ENCODE results near the gene OTUD7B. TPM values are rescaled to one million over a fixed set of nuclear protein-coding genes. Genes with fewer than 3 reads are reported as not detected.

The OTUD7B gene
- total and polyA plus RNA-seq, 2 of the 8 experiments (the other 6 are each of a cell fraction or from before 2014, with no cell fraction given): 4.2 to 21.5 TPM

- Histone ChIP-seq H3K14ac (ENCODE audit: insufficient read length) (no peak overlapping the region), H3K9me3 (ENCODE audit: insufficient read depth in 2 of 2, low read depth in 1 of 2, low read length in 1 of 2) (no peaks in the 10 kb centered on the region), H3K4ac (replicated peaks; ENCODE audit: insufficient read length, low read depth, low read length) (no peak overlapping the region), H3K9ac (replicated peaks in 1 of 4; ENCODE audit: extremely low read depth in 1 of 4, low read depth in 3 of 4, low read length in 3 of 4) (no peak overlapping the region), H3K4me1 (replicated peaks in 1 of 4; ENCODE audit: control insufficient read depth in 3 of 4, insufficient read depth in 4 of 4, low read length in 3 of 4) (peaks cover 0 to 5% (median 0%) of the 10 kb centered on the region in 4 experiments; a peak in 2 of 7 replicates), H3K79me1 (ENCODE audit: low read depth, low read length) (peaks cover 2% of the 10 kb centered on the region; the same call in 1 of the 2 replicates), H3K4me3 (ENCODE audit: extremely low read depth in 1 of 4, insufficient read depth in 2 of 4, low read depth in 3 of 4, low read length in 4 of 4) (no peak overlapping the region), H3K27ac (ENCODE audit: low read depth, low read length) (no peak overlapping the region), H2AK5ac (ENCODE audit: low read depth, low read length) (no peak overlapping the region), H4K8ac (ENCODE audit: extremely low read depth, insufficient read depth, low read length) (no peak overlapping the region), H2AFZ (ENCODE audit: low read length) (no peak overlapping the region), H3K4me2 (ENCODE audit: insufficient read depth in 1 of 2, low read depth in 2 of 2, low read length in 2 of 2) (no peak overlapping the region), H2BK20ac (ENCODE audit: low read length) (no peak overlapping the region), H2BK5ac (ENCODE audit: low read depth, low read length) (no peak overlapping the region), H3K18ac (ENCODE audit: extremely low read depth, low read length) (no peak overlapping the region), H3K23me2 (ENCODE audit: low read depth, low read length) (peaks cover 3% of the 10 kb centered on the region; the same call in 1 of the 2 replicates), H2BK120ac (replicated peaks; ENCODE audit: low read depth, low read length) (no peak overlapping the region), H3K36me3 (ENCODE audit: control insufficient read depth in 2 of 4, insufficient read depth in 4 of 4, low read length in 3 of 4) (peaks cover 0 to 7% (median 0%) of the 10 kb centered on the region in 4 experiments; a peak in 3 of 8 replicates), H2BK12ac (ENCODE audit: low read depth, low read length) (no peak overlapping the region), H3K56ac (replicated peaks; ENCODE audit: insufficient read length, low read depth, low read length) (no peak overlapping the region), H3K79me2 (ENCODE audit: control insufficient read depth in 1 of 2, insufficient read depth in 2 of 2, low read length in 2 of 2) (peaks cover 5 to 71% of the 10 kb centered on the region in 2 experiments; a peak in 3 of 4 replicates), H4K91ac (replicated peaks; ENCODE audit: insufficient read length, low read length) (no peak overlapping the region), H2BK15ac (ENCODE audit: low read length) (no peak overlapping the region), H3K27me3 (replicated peaks in 1 of 4; ENCODE audit: control insufficient read depth in 3 of 4, extremely low read depth in 1 of 4, insufficient read depth in 3 of 4, low read length in 3 of 4) (no peaks in the 10 kb centered on the region), H3K23ac (ENCODE audit: insufficient read length) (no peak overlapping the region), H4K5ac (ENCODE audit: insufficient read length, low read depth, low read length) (no peak overlapping the region), H4K20me1 (replicated peaks in 1 of 2; ENCODE audit: control insufficient read depth in 1 of 2, insufficient read depth in 2 of 2, low read length in 2 of 2) (peaks cover 0 to 9% of the 10 kb centered on the region in 2 experiments)
- FAIRE-seq (no peak), DNase-seq (ENCODE audit: low read depth in 1 of 2, low spot score in 2 of 2) (no peak)
- CTCF ChIA-PET (ENCODE audit: partially characterized antibody): interaction anchor here (1.2 kb wide), 1 partner anchor 14 kb away, joined by 3 read pairs; no protein-coding TSS in a partner anchor
- WGBS, 2 experiments (ENCODE audit: extremely low coverage in 1 of 2, insufficient coverage in 1 of 2, insufficient read length in 1 of 2, insufficient replicate concordance in 2 of 2, low coverage in 1 of 2, low lambda C conversion rate in 2 of 2, missing lambda C conversion rate in 1 of 2): 88% methylated on average over 2 of the region's 2 CpGs; no CpG with 5 or more reads in 1 of the 2 experiments
- POLR2A ChIA-PET (ENCODE audit: partially characterized antibody): interaction anchor here (0.8 to 1.2 kb wide), 2 partner anchors 9 to 36 kb away, joined by 3 to 4 read pairs; no protein-coding TSS in a partner anchor
- TF ChIP-seq HDAC2 (IDR thresholded peaks at IDR 0.05; ENCODE audit: borderline replicate concordance in 1 of 2, low read depth in 2 of 2, low read length in 2 of 2): no peak
- TF ChIP-seq SP4 (IDR thresholded peaks at IDR 0.05; ENCODE audit: low read length): no peak
- TF ChIP-seq RAD21 (IDR thresholded peaks at IDR 0.05 in 1 of 2, conservative IDR thresholded peaks at IDR 0.05 in 1 of 2; ENCODE audit: low read depth in 2 of 2, low read length in 2 of 2): no peak
- no peak for TF ChIP-seq KDM4A (IDR thresholded peaks at IDR 0.05; ENCODE audit: low read depth, low read length, severe bottlenecking)
- TF ChIP-seq HDAC6 (IDR thresholded peaks at IDR 0.05; ENCODE audit: low read depth, low read length): no peak
- no peak for TF ChIP-seq ASH2L (IDR thresholded peaks at IDR 0.05; ENCODE audit: low read length)
- TF ChIP-seq CTBP2 (IDR thresholded peaks at IDR 0.05; ENCODE audit: borderline replicate concordance, insufficient read depth, insufficient read length, low read length): no peak
- no peak for TF ChIP-seq TAF7 (optimal IDR thresholded peaks at IDR 0.05; ENCODE audit: borderline replicate concordance, low read depth, low read length)
- TF ChIP-seq CREB1 (IDR thresholded peaks at IDR 0.05): no peak
- TF ChIP-seq YY1 (IDR thresholded peaks at IDR 0.05; ENCODE audit: low read depth, low read length): no peak
- TF ChIP-seq EP300 (IDR thresholded peaks at IDR 0.05; ENCODE audit: borderline replicate concordance in 1 of 2, low read depth in 2 of 2, low read length in 2 of 2): no peak
Observed at GRCh38 chr1:150005606-150006005, 4.9 kb downstream of the OTUD7B start.

Measured in H1 (cell line).